ENCODE results near the gene TRPM3.

The TRPM3 gene

GRCh38 chr9:70601000-70601951 is 520.1 kb downstream of the TRPM3 start:
- DNase-seq = no peak

GRCh38 chr9:70600506-70600905 is 520.9 kb downstream of the TRPM3 start:
- DNase-seq = no peak

- DNase-seq = no peak
Observed at GRCh38 chr9:70597886-70598285, 523.5 kb downstream of the TRPM3 start.

GRCh38 chr9:70595211-70595610 is 526.2 kb downstream of the TRPM3 start:
- DNase-seq = no peak

GRCh38 chr9:70594386-70594944 is 527.0 kb downstream of the TRPM3 start:
- no peak for DNase-seq

- DNase-seq = no peak
Observed at GRCh38 chr9:70593241-70593640, 528.2 kb downstream of the TRPM3 start.

GRCh38 chr9:70590315-70590677 is 531.1 kb downstream of the TRPM3 start:
- DNase-seq = no peak

GRCh38 chr9:70589571-70590314 is 531.7 kb downstream of the TRPM3 start:
- DNase-seq = no peak

- DNase-seq = no peak
Observed at GRCh38 chr9:70588999-70589398, 532.4 kb downstream of the TRPM3 start.

GRCh38 chr9:70588381-70588780 is 533.0 kb downstream of the TRPM3 start:
- DNase-seq = no peak

GRCh38 chr9:70587201-70587600 is 534.2 kb downstream of the TRPM3 start:
- DNase-seq = no peak

- DNase-seq = no peak
Observed at GRCh38 chr9:70586476-70586875, 534.9 kb downstream of the TRPM3 start.

- no peak for DNase-seq
Observed at GRCh38 chr9:70581955-70582350, 539.5 kb downstream of the TRPM3 start.

- no peak for DNase-seq
Observed at GRCh38 chr9:70581214-70581954, 540.0 kb downstream of the TRPM3 start.

GRCh38 chr9:70580606-70581195 is 540.7 kb downstream of the TRPM3 start:
- no peak for DNase-seq

GRCh38 chr9:70579686-70580085 is 541.7 kb downstream of the TRPM3 start:
- no peak for DNase-seq

- no peak for DNase-seq
Observed at GRCh38 chr9:70578720-70579119, 542.7 kb downstream of the TRPM3 start.

GRCh38 chr9:70577671-70578070 is 543.8 kb downstream of the TRPM3 start:
- no peak for DNase-seq

GRCh38 chr9:70576116-70576515 is 545.3 kb downstream of the TRPM3 start:
- DNase-seq = no peak

- no peak for DNase-seq
Observed at GRCh38 chr9:70574151-70574837, 547.1 kb downstream of the TRPM3 start.

GRCh38 chr9:70573308-70573707 is 548.1 kb downstream of the TRPM3 start:
- DNase-seq = no peak

GRCh38 chr9:70571258-70571657 is 550.2 kb downstream of the TRPM3 start:
- no peak for DNase-seq

All from activated naive CD4-positive, alpha-beta T cell treated with Interleukin-2 at 50 U/mL for 16 hours (primary cell).